ENCODE data around the gene ANXA2.

- TF ChIP-seq CTCF (conservative IDR thresholded peaks at IDR 0.05; ENCODE audit: low read depth, low read length) (no peak), EZH2 (IDR thresholded peaks at IDR 0.05; ENCODE audit: low read length, unreplicated experiment) (no peak)
Observed at GRCh38 chr15:60395276-60396011, 2.3 kb downstream of the ANXA2 start.
